ENCODE measurements around the gene KCNIP4. TPM values are rescaled to one million over a fixed set of nuclear protein-coding genes. Genes with fewer than 3 reads are reported as not detected.

The KCNIP4 gene
- total and polyA plus RNA-seq, 2 of the 8 experiments (the other 6 are each of a cell fraction or from before 2014, with no cell fraction given) = 0.06 TPM; not detected in 1

- no peak for TF ChIP-seq BCL11A (IDR thresholded peaks at IDR 0.05; ENCODE audit: low read depth in 2 of 2, low read length in 2 of 2)
- TF ChIP-seq EP300 (IDR thresholded peaks at IDR 0.05; ENCODE audit: borderline replicate concordance in 1 of 2, low read depth in 2 of 2, low read length in 2 of 2) = no peak
- no peak for TF ChIP-seq RAD21 (IDR thresholded peaks at IDR 0.05 in 1 of 2, conservative IDR thresholded peaks at IDR 0.05 in 1 of 2; ENCODE audit: low read depth in 2 of 2, low read length in 2 of 2)
- TF ChIP-seq TAF7 (optimal IDR thresholded peaks at IDR 0.05; ENCODE audit: borderline replicate concordance, low read depth, low read length) = no peak
- TF ChIP-seq TCF12 (IDR thresholded peaks at IDR 0.05; ENCODE audit: low read depth, low read length) = no peak
- no peak for TF ChIP-seq SP2 (IDR thresholded peaks at IDR 0.05; ENCODE audit: low read length)
- TF ChIP-seq CTBP2 (IDR thresholded peaks at IDR 0.05; ENCODE audit: borderline replicate concordance, insufficient read depth, insufficient read length, low read length) = no peak
Measured at GRCh38 chr4:20868108-20868507, 1080.5 kb downstream of the KCNIP4 start (continued).

Measured in H1 (cell line).